Measurements from ENCODE around the gene INTS2.
A peak's percentile ranks its signal among the peaks of the same experiment; 100 is the strongest.

- TF ChIP-seq CTCF (IDR thresholded peaks at IDR 0.05; ENCODE audit: poor library complexity, severe bottlenecking) (peak; percentile 81), EZH2 (IDR thresholded peaks at IDR 0.05; ENCODE audit: borderline replicate concordance, insufficient read depth, low read length, poor library complexity, severe bottlenecking) (no peak), POLR2AphosphoS5 (IDR thresholded peaks at IDR 0.05) (no peak), REST (IDR thresholded peaks at IDR 0.05; ENCODE audit: borderline replicate concordance) (no peak), TAF1 (IDR thresholded peaks at IDR 0.05; ENCODE audit: low read depth) (no peak), MXI1 (conservative IDR thresholded peaks at IDR 0.05; ENCODE audit: poor library complexity, severe bottlenecking) (no peak), RAD21 (conservative IDR thresholded peaks at IDR 0.05) (peak; percentile 88), EP300 (conservative IDR thresholded peaks at IDR 0.05; ENCODE audit: poor library complexity, severe bottlenecking) (no peak), SMC3 (conservative IDR thresholded peaks at IDR 0.05; ENCODE audit: poor library complexity) (peak; percentile 91)
Observed at GRCh38 chr17:61837175-61838051, 90.4 kb downstream of the INTS2 start.
